PC-3 (cell line): Measurements from ENCODE around the gene CNNM1. TPM values are rescaled to one million over a fixed set of nuclear protein-coding genes. Genes with fewer than 3 reads are reported as not detected.
A peak's percentile ranks its signal among the peaks of the same experiment; 100 is the strongest.

Experiments
- ATAC-seq: fragments of 200-7000 bp; cut with Tn5 transposase; 2 replicates; pipeline ENCODE4 v1.9.1; 2020; ENCODE audit warnings: mild to moderate bottlenecking, moderate library complexity
- BruUV-seq: library from RNA; stranded (reverse); fragments of 400-500 nt; replicated peaks from 2 replicates; lab custom pipeline; 2021; lab: Mats Ljungman, UMichigan
- CTCF ChIA-PET: fragments of 300-600 bp; sonication (Branson Sonifier 250); formaldehyde crosslinking; loops from one replicate; lab custom pipeline; 2022; ENCODE audit warnings: antibody characterized with exemption; lab: Charles Lee
- POLR2A ChIA-PET: fragments of 300-600 bp; sonication (Branson Sonifier 250); formaldehyde crosslinking; loops from one replicate; lab custom pipeline; 2022; ENCODE audit warnings: antibody characterized with exemption; ENCODE audit not compliant: unreplicated experiment; lab: Charles Lee
- DNase-seq: peaks from one replicate; pipeline ENCODE4 v3.0.0-alpha.2; 2015
- H2AFZ ChIP-seq: fragments of 300-600 bp; sonication (generic); 2 replicates; pipeline ENCODE4 v1.6.0; 2016; ENCODE audit warnings: antibody characterized with exemption, low read length
- H3F3A ChIP-seq: fragments of 300-600 bp; sonication (generic); one replicate; pipeline ENCODE4 v1.6.0; 2017; ENCODE audit warnings: antibody characterized with exemption, low read length, control low read depth, mild to moderate bottlenecking; ENCODE audit not compliant: unreplicated experiment
- H3K27ac ChIP-seq: fragments of 300-600 bp; sonication (generic); 2 replicates; pipeline ENCODE4 v1.5.1; 2016; ENCODE audit warnings: mild to moderate bottlenecking, low read length
- H3K27me3 ChIP-seq: fragments of 300-600 bp; sonication (generic); 2 replicates; pipeline ENCODE4 v1.6.1; 2016; ENCODE audit warnings: low read length, mixed read lengths
- H3K36me3 ChIP-seq: fragments of 300-600 bp; sonication (generic); 2 replicates; pipeline ENCODE4 v1.6.1; 2016; ENCODE audit warnings: low read depth, mixed run types, low read length, mixed read lengths
- H3K4me1 ChIP-seq: fragments of 300-600 bp; sonication (generic); 2 replicates; pipeline ENCODE4 v1.5.1; 2016; ENCODE audit warnings: low read length; ENCODE audit not compliant: insufficient read depth
- H3K4me2 ChIP-seq: fragments of 300-600 bp; sonication (generic); 2 replicates; pipeline ENCODE4 v1.6.0; 2016; ENCODE audit warnings: low read length
- H3K4me3 ChIP-seq: fragments of 300-600 bp; sonication (generic); 2 replicates; pipeline ENCODE4 v1.5.1; 2016; ENCODE audit warnings: mild to moderate bottlenecking, low read length, mixed read lengths
- H3K79me2 ChIP-seq: fragments of 300-600 bp; sonication (generic); 2 replicates; pipeline ENCODE4 v1.6.1; 2017; ENCODE audit warnings: low read length, mixed read lengths
- H3K9ac ChIP-seq: fragments of 300-600 bp; sonication (generic); 2 replicates; pipeline ENCODE4 v1.6.0; 2016; ENCODE audit warnings: mild to moderate bottlenecking, low read length
- H3K9me2 ChIP-seq: fragments of 300-600 bp; sonication (generic); replicated peaks from 2 replicates; pipeline ENCODE4 v1.6.1; 2016; ENCODE audit warnings: mixed run types, low read length, mixed read lengths
- H3K9me3 ChIP-seq: fragments of 300-600 bp; sonication (generic); 2 replicates; pipeline ENCODE4 v1.6.1; 2016; ENCODE audit warnings: low read length, mixed read lengths
- H4K20me1 ChIP-seq: fragments of 300-600 bp; sonication (generic); 2 replicates; pipeline ENCODE4 v1.6.1; 2016; ENCODE audit warnings: low read length, mixed read lengths
- CTCF ChIP-seq: fragments of 300-600 bp; sonication (generic); conservative IDR thresholded peaks from 2 replicates; pipeline ENCODE4 v1.5.1; 2017; ENCODE audit warnings: antibody characterized with exemption, low read depth, mild to moderate bottlenecking, low read length
- EZH2 ChIP-seq: fragments of 300-600 bp; sonication (generic); IDR thresholded peaks from one replicate; pipeline ENCODE4 v1.6.1; 2017; ENCODE audit warnings: antibody characterized with exemption, mild to moderate bottlenecking, low read length; ENCODE audit not compliant: unreplicated experiment
- EZH2phosphoT487 ChIP-seq: fragments of 300-600 bp; sonication (generic); IDR thresholded peaks from 2 replicates; pipeline ENCODE4 v1.6.1; 2018; ENCODE audit warnings: mild to moderate bottlenecking, antibody characterized with exemption, low read length, borderline replicate concordance
- intact Hi-C: fragments of 100-400 bp; cut with micrococcal nuclease; formaldehyde crosslinking; loops from 2 replicates; pipeline ENCODE4 v1.9.0; 2023
- total RNA-seq: library from RNA; depleted of rRNA; stranded (reverse); fragments of >200 nt; gene quantifications from 2 replicates; pipeline ENCODE4 v1.2.3, GENCODE V29; 2014

CNNM1 gene
- total RNA-seq, 1 experiment from 2014 or later = 3.3 TPM

- Histone ChIP-seq H3K4me3 (no peak overlapping the region), H3K27me3 (no peaks in the 10 kb centered on the region), H3K4me2 (no peak overlapping the region), H4K20me1 (no peaks in the 10 kb centered on the region), H3F3A (no peaks in the 10 kb centered on the region), H3K9me3 (no peaks in the 10 kb centered on the region), H3K9ac (no peak overlapping the region), H3K4me1 (peaks cover 17% of the 10 kb centered on the region), H3K36me3 (no peaks in the 10 kb centered on the region), H3K9me2 (no peaks in the 10 kb centered on the region), H2AFZ (no peak overlapping the region), H3K79me2 (no peaks in the 10 kb centered on the region), H3K27ac (peak overlapping the region; percentile 19; the same call in 1 of the 2 replicates)
- no TSS peak for BruUV-seq
- no peak for TF ChIP-seq CTCF
- no peak for TF ChIP-seq EZH2
- TF ChIP-seq EZH2phosphoT487 = no peak
- intact Hi-C loops = no loop called here
- ATAC-seq (peak; percentile 45), DNase-seq (peak; percentile 39)
- ChIA-PET POLR2A (no interaction called here), CTCF (no interaction called here)
Measured at GRCh38 chr10:99374526-99374925, 45.4 kb downstream of the CNNM1 start.

GRCh38 chr10:99374972-99375371 lies 45.8 kb downstream of the CNNM1 start:
- Histone ChIP-seq H3K9me2 (no peaks in the 10 kb centered on the region), H3K9ac (no peak overlapping the region), H3K79me2 (no peaks in the 10 kb centered on the region), H3F3A (no peaks in the 10 kb centered on the region), H3K36me3 (no peaks in the 10 kb centered on the region), H3K4me2 (no peak overlapping the region), H2AFZ (no peak overlapping the region), H4K20me1 (no peaks in the 10 kb centered on the region), H3K4me1 (peaks cover 17% of the 10 kb centered on the region), H3K9me3 (no peaks in the 10 kb centered on the region), H3K4me3 (no peak overlapping the region), H3K27ac (no peak overlapping the region), H3K27me3 (no peaks in the 10 kb centered on the region)
- DNase-seq (no peak), ATAC-seq (no peak)
- CTCF ChIA-PET = no interaction called here
- TF ChIP-seq EZH2 = no peak
- no peak for TF ChIP-seq EZH2phosphoT487
- no peak for TF ChIP-seq CTCF
- POLR2A ChIA-PET = no interaction called here
- BruUV-seq = no TSS peak
- intact Hi-C loops = no loop called here

GRCh38 chr10:99375426-99375825 lies 46.3 kb downstream of the CNNM1 start:
- H3K9me2 ChIP-seq = no peaks in the 10 kb centered on the region
- intact Hi-C loops = no loop called here
- H3K9me3 ChIP-seq = no peaks in the 10 kb centered on the region
- no peak overlapping the region for H3K4me2 ChIP-seq
- no peaks in the 10 kb centered on the region for H4K20me1 ChIP-seq
- no TSS peak for BruUV-seq
- no peaks in the 10 kb centered on the region for H3F3A ChIP-seq
- ATAC-seq (peak; percentile 37), DNase-seq (no peak)
- no peaks in the 10 kb centered on the region for H3K27me3 ChIP-seq
- H3K4me1 ChIP-seq = peaks cover 17% of the 10 kb centered on the region
- TF ChIP-seq EZH2 (no peak), EZH2phosphoT487 (no peak), CTCF (no peak)
- no peak overlapping the region for H2AFZ ChIP-seq
- H3K4me3 ChIP-seq = no peak overlapping the region
- POLR2A ChIA-PET = no interaction called here
- H3K9ac ChIP-seq = no peak overlapping the region
- H3K79me2 ChIP-seq = no peaks in the 10 kb centered on the region
- H3K36me3 ChIP-seq = no peaks in the 10 kb centered on the region
- CTCF ChIA-PET = no interaction called here
- H3K27ac ChIP-seq = no peak overlapping the region
